LNCaP clone FGC (cell line): Measurements from ENCODE around the gene TMEM144.

ENCODE experiments used
- DNase-seq: peaks from one replicate; pipeline ENCODE4 v3.0.0-alpha.2; 2011; ENCODE audit warnings: low read depth
- H3K4me3 ChIP-seq: 2 replicates; pipeline ENCODE4 v1.5.1; 2011; ENCODE audit warnings: mild to moderate bottlenecking, low read depth, low read length, control low read depth
- CTCF ChIP-seq: IDR thresholded peaks from 2 replicates; pipeline ENCODE4 v1.5.1; 2012; ENCODE audit warnings: mild to moderate bottlenecking; ENCODE audit not compliant: control insufficient read depth, insufficient read depth; ENCODE audit errors: extremely low read depth

Gene TMEM144

GRCh38 chr4:158176776-158177175 lies 33.5 kb upstream of the TMEM144 start:
- DNase-seq, result no peak
- H3K4me3 ChIP-seq, result no peak overlapping the region
- TF ChIP-seq CTCF, result no peak

GRCh38 chr4:158179465-158179864 lies 30.8 kb upstream of the TMEM144 start:
- no peak for TF ChIP-seq CTCF
- no peak overlapping the region for H3K4me3 ChIP-seq
- DNase-seq, result no peak

GRCh38 chr4:158181906-158182305 lies 28.4 kb upstream of the TMEM144 start:
- H3K4me3 ChIP-seq, result no peak overlapping the region
- DNase-seq, result no peak
- no peak for TF ChIP-seq CTCF

- no peak for DNase-seq
- no peak for TF ChIP-seq CTCF
- H3K4me3 ChIP-seq, result no peak overlapping the region
Observed at GRCh38 chr4:158182736-158183135, 27.6 kb upstream of the TMEM144 start.

- no peak overlapping the region for H3K4me3 ChIP-seq
- DNase-seq, result no peak
- TF ChIP-seq CTCF, result no peak
Observed at GRCh38 chr4:158186815-158187214, 23.5 kb upstream of the TMEM144 start.

GRCh38 chr4:158189422-158189821 lies 20.9 kb upstream of the TMEM144 start:
- no peak for TF ChIP-seq CTCF
- no peak overlapping the region for H3K4me3 ChIP-seq
- DNase-seq, result no peak

GRCh38 chr4:158190718-158191117 lies 19.6 kb upstream of the TMEM144 start:
- TF ChIP-seq CTCF, result no peak
- no peak for DNase-seq
- no peak overlapping the region for H3K4me3 ChIP-seq
